ENCODE measurements around the gene SHC4. TPM values are rescaled to one million over a fixed set of nuclear protein-coding genes. Genes with fewer than 3 reads are reported as not detected.

SHC4 gene
- total RNA-seq, 3 donors from 2014 or later: 0.31 to 3.6 (median 0.43) TPM

DNA sequence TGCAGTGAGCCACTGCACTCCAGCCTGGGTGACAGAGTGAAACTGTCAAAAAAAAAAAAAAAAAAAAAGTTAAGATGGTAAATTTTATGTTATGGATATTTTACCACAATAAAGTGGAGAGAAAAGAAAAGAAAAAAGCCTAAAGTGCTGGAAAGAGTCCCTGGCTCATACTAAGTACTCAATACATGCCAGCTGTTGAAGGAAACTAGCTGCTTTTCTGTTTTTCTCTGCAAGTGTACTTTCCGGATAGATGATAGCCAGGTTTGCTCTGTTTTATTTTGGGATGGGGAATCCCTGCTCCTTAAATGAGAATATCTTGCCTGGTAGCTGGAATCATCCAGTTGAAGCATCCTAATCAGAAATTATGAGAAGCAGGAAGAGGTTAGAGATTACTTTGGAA, 74.9 kb downstream of the SHC4 start:
- Histone ChIP-seq H3K36me3 (ENCODE audit: low read depth) (no peaks in the 10 kb centered on the region), H3K9me3 (no peaks in the 10 kb centered on the region), H3K4me3 (no peak overlapping the region), H3K4me1 (ENCODE audit: low read depth) (no peaks in the 10 kb centered on the region)
- TF ChIP-seq, protein P1, sequence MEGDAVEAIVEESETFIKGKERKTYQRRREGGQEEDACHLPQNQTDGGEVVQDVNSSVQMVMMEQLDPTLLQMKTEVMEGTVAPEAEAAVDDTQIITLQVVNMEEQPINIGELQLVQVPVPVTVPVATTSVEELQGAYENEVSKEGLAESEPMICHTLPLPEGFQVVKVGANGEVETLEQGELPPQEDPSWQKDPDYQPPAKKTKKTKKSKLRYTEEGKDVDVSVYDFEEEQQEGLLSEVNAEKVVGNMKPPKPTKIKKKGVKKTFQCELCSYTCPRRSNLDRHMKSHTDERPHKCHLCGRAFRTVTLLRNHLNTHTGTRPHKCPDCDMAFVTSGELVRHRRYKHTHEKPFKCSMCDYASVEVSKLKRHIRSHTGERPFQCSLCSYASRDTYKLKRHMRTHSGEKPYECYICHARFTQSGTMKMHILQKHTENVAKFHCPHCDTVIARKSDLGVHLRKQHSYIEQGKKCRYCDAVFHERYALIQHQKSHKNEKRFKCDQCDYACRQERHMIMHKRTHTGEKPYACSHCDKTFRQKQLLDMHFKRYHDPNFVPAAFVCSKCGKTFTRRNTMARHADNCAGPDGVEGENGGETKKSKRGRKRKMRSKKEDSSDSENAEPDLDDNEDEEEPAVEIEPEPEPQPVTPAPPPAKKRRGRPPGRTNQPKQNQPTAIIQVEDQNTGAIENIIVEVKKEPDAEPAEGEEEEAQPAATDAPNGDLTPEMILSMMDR (IDR thresholded peaks at IDR 0.05): no peak
- intact Hi-C loops (cut with DNase I, micrococcal nuclease): no loop called here
- no peak for ATAC-seq
- DNase-seq: no peak

GRCh38 chr15:48888191-48888590, 75.5 kb downstream of the SHC4 start:
- intact Hi-C loops (cut with DNase I, micrococcal nuclease): no loop called here
- Histone ChIP-seq H3K9me3 (no peaks in the 10 kb centered on the region), H3K4me3 (no peak overlapping the region), H3K4me1 (ENCODE audit: low read depth) (no peaks in the 10 kb centered on the region), H3K36me3 (ENCODE audit: low read depth) (no peaks in the 10 kb centered on the region)
- DNase-seq: no peak
- ATAC-seq: no peak
- TF ChIP-seq, protein P1 (IDR thresholded peaks at IDR 0.05): no peak

DNA sequence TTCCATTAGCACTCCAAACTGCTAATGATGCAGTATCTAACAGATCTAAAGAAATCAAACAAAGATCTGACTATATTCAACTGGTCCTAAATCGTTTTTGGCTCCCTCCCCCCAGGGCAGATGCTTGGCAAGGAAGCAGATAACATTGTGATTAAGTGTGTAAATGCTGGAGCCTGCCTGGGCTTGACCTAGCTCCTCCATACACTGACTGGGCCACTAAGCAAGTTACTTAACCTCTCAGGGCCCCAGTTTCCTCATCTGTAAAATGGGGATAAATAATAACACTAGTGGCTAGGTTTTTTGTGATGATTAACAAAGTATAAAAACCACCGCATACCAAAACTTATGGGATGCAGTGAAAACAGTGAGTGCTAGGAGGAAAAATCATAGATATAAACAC, 76.6 kb downstream of the SHC4 start:
- H3K9me3 ChIP-seq: no peaks in the 10 kb centered on the region
- no peak overlapping the region for H3K4me3 ChIP-seq
- H3K36me3 ChIP-seq (ENCODE audit: low read depth): no peaks in the 10 kb centered on the region
- ATAC-seq (no peak), DNase-seq (no peak)
- no peaks in the 10 kb centered on the region for H3K4me1 ChIP-seq (ENCODE audit: low read depth)
- TF ChIP-seq, protein P1 (IDR thresholded peaks at IDR 0.05): no peak
- intact Hi-C loops (cut with DNase I, micrococcal nuclease): no loop called here

- ATAC-seq (no peak), DNase-seq (no peak)
- H3K9me3 ChIP-seq: no peaks in the 10 kb centered on the region
- TF ChIP-seq, protein P1 (IDR thresholded peaks at IDR 0.05): no peak
- intact Hi-C loops (cut with DNase I, micrococcal nuclease): no loop called here
- no peak overlapping the region for H3K4me3 ChIP-seq
- no peaks in the 10 kb centered on the region for H3K36me3 ChIP-seq (ENCODE audit: low read depth)
- peaks cover 9% of the 10 kb centered on the region for H3K4me1 ChIP-seq (ENCODE audit: low read depth)
Measured at GRCh38 chr15:48883699-48884098, 80.0 kb downstream of the SHC4 start.

- H3K4me1 ChIP-seq (ENCODE audit: low read depth): peaks cover 9% of the 10 kb centered on the region
- no peak overlapping the region for H3K4me3 ChIP-seq
- no peaks in the 10 kb centered on the region for H3K9me3 ChIP-seq
- H3K36me3 ChIP-seq (ENCODE audit: low read depth): no peaks in the 10 kb centered on the region
- ATAC-seq (no peak), DNase-seq (no peak)
- intact Hi-C loops (cut with DNase I, micrococcal nuclease): no loop called here
- TF ChIP-seq, protein P1 (IDR thresholded peaks at IDR 0.05): no peak
Measured at GRCh38 chr15:48880070-48880634, 83.6 kb downstream of the SHC4 start.

Measured in mucosa of descending colon (tissue), 3 donors.